H9 (cell line): ENCODE results near the gene TBC1D10B. TPM values are rescaled to one million over a fixed set of nuclear protein-coding genes. Genes with fewer than 3 reads are reported as not detected.

ENCODE experiments used
- DNase-seq: peaks from one replicate; pipeline ENCODE4 v3.0.0-alpha.2; 2017
- H2AFZ ChIP-seq: one replicate; pipeline ENCODE4 v1.6.1; 2013; ENCODE audit warnings: mild to moderate bottlenecking, low read length, control low read depth, moderate library complexity
- H2AK5ac ChIP-seq: 2 replicates; pipeline ENCODE4 v1.6.1; 2013; ENCODE audit warnings: low read length, control low read depth, mixed read lengths; ENCODE audit not compliant: insufficient read length
- H2BK120ac ChIP-seq: one replicate; pipeline ENCODE4 v1.6.1; 2013; ENCODE audit warnings: low read depth, mild to moderate bottlenecking, low read length, control low read depth, inconsistent platforms; ENCODE audit not compliant: poor library complexity, severe bottlenecking
- H2BK12ac ChIP-seq: 2 replicates; pipeline ENCODE4 v1.6.1; 2013; ENCODE audit warnings: low read length, control low read depth, mixed read lengths, low read depth; ENCODE audit not compliant: insufficient read length
- H2BK15ac ChIP-seq: 2 replicates; pipeline ENCODE4 v1.6.1; 2013; ENCODE audit warnings: low read depth, low read length, control low read depth
- H2BK20ac ChIP-seq: one replicate; pipeline ENCODE4 v1.6.1; 2013; ENCODE audit warnings: low read depth, mild to moderate bottlenecking, low read length, control low read depth, inconsistent platforms; ENCODE audit not compliant: poor library complexity, severe bottlenecking
- H2BK5ac ChIP-seq: 2 replicates; pipeline ENCODE4 v1.6.1; 2013; ENCODE audit warnings: low read length, control low read depth, mixed read lengths; ENCODE audit not compliant: insufficient read length
- H3K14ac ChIP-seq: 2 replicates; pipeline ENCODE4 v1.6.1; 2013; ENCODE audit warnings: low read length, control low read depth; ENCODE audit not compliant: insufficient read depth
- H3K18ac ChIP-seq: 2 replicates; pipeline ENCODE4 v1.6.1; 2013; ENCODE audit warnings: low read depth, mild to moderate bottlenecking, mixed read lengths, low read length, control low read depth; ENCODE audit not compliant: insufficient read length
- H3K23ac ChIP-seq: 2 replicates; pipeline ENCODE4 v1.6.1; 2013; ENCODE audit warnings: low read length, control low read depth, mixed read lengths, low read depth; ENCODE audit not compliant: insufficient read length
- H3K23me2 ChIP-seq: 2 replicates; pipeline ENCODE4 v1.6.1; 2013; ENCODE audit warnings: low read depth, mild to moderate bottlenecking, mixed read lengths, low read length, control low read depth; ENCODE audit not compliant: insufficient read length, poor library complexity, severe bottlenecking
- H3K27ac ChIP-seq: 2 replicates; pipeline ENCODE4 v1.5.1; 2013; ENCODE audit warnings: low read length, control low read depth, mixed read lengths, low read depth; ENCODE audit not compliant: insufficient read length
- H3K27me3 ChIP-seq: 2 replicates; pipeline ENCODE4 v1.6.1; 2013; ENCODE audit warnings: low read length, control low read depth, inconsistent platforms; ENCODE audit not compliant: insufficient read depth
- H3K4ac ChIP-seq: 2 replicates; pipeline ENCODE4 v1.6.1; 2013; ENCODE audit warnings: low read depth, mild to moderate bottlenecking, control low read depth, inconsistent platforms, low read length, moderate library complexity
- H3K4me1 ChIP-seq: 2 replicates; pipeline ENCODE4 v1.6.1; 2013; ENCODE audit warnings: low read length, control low read depth, inconsistent platforms; ENCODE audit not compliant: insufficient read depth
- H3K4me2 ChIP-seq: 2 replicates; pipeline ENCODE4 v1.6.1; 2013; ENCODE audit warnings: low read length, control low read depth, mixed read lengths; ENCODE audit not compliant: insufficient read length, insufficient read depth
- H3K56ac ChIP-seq: 2 replicates; pipeline ENCODE4 v1.6.1; 2013; ENCODE audit warnings: low read depth, mild to moderate bottlenecking, mixed read lengths, low read length, control low read depth; ENCODE audit not compliant: insufficient read length
- H3K79me1 ChIP-seq: 2 replicates; pipeline ENCODE4 v1.6.1; 2013; ENCODE audit warnings: low read depth, mild to moderate bottlenecking, moderate library complexity, low read length, control low read depth, inconsistent platforms; ENCODE audit not compliant: insufficient read depth, poor library complexity, severe bottlenecking
- H3K79me2 ChIP-seq: 2 replicates; pipeline ENCODE4 v1.6.1; 2013; ENCODE audit warnings: low read length, control low read depth, inconsistent platforms; ENCODE audit not compliant: insufficient read depth
- H3K9ac ChIP-seq: 2 replicates; pipeline ENCODE4 v1.6.1; 2013; ENCODE audit warnings: low read length, control low read depth, mixed read lengths; ENCODE audit not compliant: insufficient read length; ENCODE audit errors: extremely low read depth
- H3K9me3 ChIP-seq: one replicate; pipeline ENCODE4 v1.6.1; 2013; ENCODE audit warnings: low read depth, low read length, inconsistent platforms; ENCODE audit not compliant: control insufficient read depth
- H3T11ph ChIP-seq: one replicate; pipeline ENCODE4 v1.6.1; 2013; ENCODE audit warnings: mild to moderate bottlenecking, low read length, control low read depth, inconsistent platforms
- H4K20me1 ChIP-seq: one replicate; pipeline ENCODE4 v1.6.1; 2013; ENCODE audit not compliant: control insufficient read depth, insufficient read length, insufficient read depth
- H4K5ac ChIP-seq: 2 replicates; pipeline ENCODE4 v1.6.1; 2013; ENCODE audit warnings: low read depth, mild to moderate bottlenecking, mixed read lengths, low read length, control low read depth; ENCODE audit not compliant: insufficient read length
- H4K8ac ChIP-seq: replicated peaks from 2 replicates; pipeline ENCODE4 v1.6.1; 2013; ENCODE audit warnings: low read length, control low read depth, mixed read lengths, low read depth; ENCODE audit not compliant: insufficient read length
- H4K91ac ChIP-seq: 2 replicates; pipeline ENCODE4 v1.6.1; 2013; ENCODE audit warnings: low read depth, mild to moderate bottlenecking, moderate library complexity, mixed read lengths, low read length, control low read depth; ENCODE audit not compliant: insufficient read length
- H3K27ac Mint-ChIP-seq, 3 experiments: 2 replicates in 2 of 3; 3 replicates in 1 of 3; pipeline ENCODE4 v1.8.0; 2020 to 2021; ENCODE audit warnings: mixed read lengths in 3 of 3, mild to moderate bottlenecking in 1 of 3, moderate library complexity in 1 of 3
- H3K27me3 Mint-ChIP-seq: 2 replicates; pipeline ENCODE4 v1.8.0; 2021; ENCODE audit warnings: low read depth, mild to moderate bottlenecking, moderate library complexity, mixed read lengths
- H3K36me3 Mint-ChIP-seq, 3 experiments: 2 replicates in 2 of 3; 3 replicates in 1 of 3; pipeline ENCODE4 v1.8.0; 2020 to 2021; ENCODE audit warnings: low read depth in 3 of 3, mixed read lengths in 3 of 3; ENCODE audit not compliant: insufficient read depth in 1 of 3
- H3K4me1 Mint-ChIP-seq, 2 experiments: 2 replicates each; pipeline ENCODE4 v1.8.0; 2020; ENCODE audit warnings: mixed read lengths in 2 of 2
- H3K4me3 Mint-ChIP-seq, 2 experiments: 2 replicates in 1 of 2; 3 replicates in 1 of 2; pipeline ENCODE4 v1.8.0; 2020 to 2021; ENCODE audit warnings: mild to moderate bottlenecking in 2 of 2, mixed read lengths in 2 of 2, moderate library complexity in 1 of 2
- H3K9me3 Mint-ChIP-seq, 2 experiments: 2 replicates in 1 of 2; 3 replicates in 1 of 2; pipeline ENCODE4 v1.8.0; 2020; ENCODE audit warnings: mild to moderate bottlenecking in 2 of 2, mixed read lengths in 2 of 2, moderate library complexity in 1 of 2
- WGBS: extraction: QIAGEN DNeasy Blood & Tissue Kit; methylation state at CpG from one replicate; pipeline ENCODE4 v1.1.7; 2013; ENCODE audit warnings: missing lambda C conversion rate, low lambda C conversion rate, mixed read lengths; ENCODE audit not compliant: insufficient read length; ENCODE audit errors: extremely low coverage; 5-methylcytosine and 5-hydroxymethylcytosine counted together
- total RNA-seq: library from RNA; stranded (reverse); gene quantifications from 2 replicates; pipeline ENCODE4 v1.2.1, GENCODE V29; 2021
- TF ChIP-seq, protein P1 (sequence below): fragments of 200-600 bp; sonication (generic); conservative IDR thresholded peaks from 3 replicates; pipeline ENCODE4 v1.8.0; 2021; ENCODE audit warnings: antibody characterized with exemption, mild to moderate bottlenecking

Gene TBC1D10B
- total RNA-seq, 1 experiment from 2014 or later = 25.6 TPM

DNA sequence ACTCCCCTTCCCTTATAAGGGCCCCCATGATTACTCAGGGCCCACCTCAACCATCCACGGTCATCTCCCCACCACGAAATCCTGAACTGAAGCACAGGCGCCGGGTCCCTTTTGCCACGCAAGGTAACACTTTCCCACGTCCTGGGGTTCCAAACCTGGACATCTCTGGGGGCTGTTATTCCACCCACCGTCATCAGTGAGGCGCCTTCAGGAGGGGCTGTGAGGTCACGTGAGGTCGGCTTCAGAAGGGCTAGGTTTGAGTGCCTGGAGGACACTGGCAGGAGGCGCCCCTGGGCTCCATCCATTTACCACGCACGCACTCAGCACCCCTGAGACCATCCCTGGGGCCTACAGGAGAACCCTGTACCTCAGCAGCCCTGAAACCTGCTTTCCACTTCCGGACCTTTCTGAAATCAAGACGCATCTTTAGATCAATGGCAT lies 19.3 kb downstream of the TBC1D10B start:
- H3K27me3 Mint-ChIP-seq = no peaks in the 10 kb centered on the region; the same call in 1 of the 2 replicates
- H3K9ac ChIP-seq = no peak overlapping the region

More for the DNA sequence above, 19.3 kb downstream of the TBC1D10B start:
- Mint-ChIP-seq H3K36me3 (peaks cover 25 to 54% (median 47%) of the 10 kb centered on the region in 3 experiments; a peak in 6 of 7 replicates), H3K27ac (no peak overlapping the region; a peak in 1 of 7 replicates), H3K4me1 (peaks cover 8 to 11% of the 10 kb centered on the region in 2 experiments), H3K4me3 (no peak overlapping the region), H3K9me3 (no peaks in the 10 kb centered on the region)
- Histone ChIP-seq H4K20me1 (no peaks in the 10 kb centered on the region), H3K4me1 (no peaks in the 10 kb centered on the region), H2BK20ac (no peak overlapping the region), H3K18ac (no peak overlapping the region), H3K79me1 (peaks cover 8% of the 10 kb centered on the region), H2AK5ac (no peak overlapping the region), H2BK5ac (no peak overlapping the region), H3K4me2 (no peak overlapping the region), H3K23me2 (peaks cover 12% of the 10 kb centered on the region), H2BK15ac (no peak overlapping the region), H4K91ac (no peak overlapping the region), H3K9me3 (no peaks in the 10 kb centered on the region), H4K5ac (no peak overlapping the region), H2BK12ac (no peak overlapping the region), H3K79me2 (peaks cover 3% of the 10 kb centered on the region; the same call in 1 of the 2 replicates), H3T11ph (no peak overlapping the region), H3K27ac (no peak overlapping the region), H3K23ac (no peak overlapping the region), H3K27me3 (no peaks in the 10 kb centered on the region), H2AFZ (no peak overlapping the region), H3K56ac (no peak overlapping the region), H3K4ac (no peak overlapping the region), H4K8ac (no peak overlapping the region), H2BK120ac (no peak overlapping the region), H3K14ac (no peak overlapping the region)
- no CpG with 5 or more reads among the region's 15 CpGs for WGBS
- DNase-seq = no peak
- TF ChIP-seq, protein P1, sequence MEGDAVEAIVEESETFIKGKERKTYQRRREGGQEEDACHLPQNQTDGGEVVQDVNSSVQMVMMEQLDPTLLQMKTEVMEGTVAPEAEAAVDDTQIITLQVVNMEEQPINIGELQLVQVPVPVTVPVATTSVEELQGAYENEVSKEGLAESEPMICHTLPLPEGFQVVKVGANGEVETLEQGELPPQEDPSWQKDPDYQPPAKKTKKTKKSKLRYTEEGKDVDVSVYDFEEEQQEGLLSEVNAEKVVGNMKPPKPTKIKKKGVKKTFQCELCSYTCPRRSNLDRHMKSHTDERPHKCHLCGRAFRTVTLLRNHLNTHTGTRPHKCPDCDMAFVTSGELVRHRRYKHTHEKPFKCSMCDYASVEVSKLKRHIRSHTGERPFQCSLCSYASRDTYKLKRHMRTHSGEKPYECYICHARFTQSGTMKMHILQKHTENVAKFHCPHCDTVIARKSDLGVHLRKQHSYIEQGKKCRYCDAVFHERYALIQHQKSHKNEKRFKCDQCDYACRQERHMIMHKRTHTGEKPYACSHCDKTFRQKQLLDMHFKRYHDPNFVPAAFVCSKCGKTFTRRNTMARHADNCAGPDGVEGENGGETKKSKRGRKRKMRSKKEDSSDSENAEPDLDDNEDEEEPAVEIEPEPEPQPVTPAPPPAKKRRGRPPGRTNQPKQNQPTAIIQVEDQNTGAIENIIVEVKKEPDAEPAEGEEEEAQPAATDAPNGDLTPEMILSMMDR = no peak
